ENCODE measurements around the gene AGAP1.

The AGAP1 gene

DNA sequence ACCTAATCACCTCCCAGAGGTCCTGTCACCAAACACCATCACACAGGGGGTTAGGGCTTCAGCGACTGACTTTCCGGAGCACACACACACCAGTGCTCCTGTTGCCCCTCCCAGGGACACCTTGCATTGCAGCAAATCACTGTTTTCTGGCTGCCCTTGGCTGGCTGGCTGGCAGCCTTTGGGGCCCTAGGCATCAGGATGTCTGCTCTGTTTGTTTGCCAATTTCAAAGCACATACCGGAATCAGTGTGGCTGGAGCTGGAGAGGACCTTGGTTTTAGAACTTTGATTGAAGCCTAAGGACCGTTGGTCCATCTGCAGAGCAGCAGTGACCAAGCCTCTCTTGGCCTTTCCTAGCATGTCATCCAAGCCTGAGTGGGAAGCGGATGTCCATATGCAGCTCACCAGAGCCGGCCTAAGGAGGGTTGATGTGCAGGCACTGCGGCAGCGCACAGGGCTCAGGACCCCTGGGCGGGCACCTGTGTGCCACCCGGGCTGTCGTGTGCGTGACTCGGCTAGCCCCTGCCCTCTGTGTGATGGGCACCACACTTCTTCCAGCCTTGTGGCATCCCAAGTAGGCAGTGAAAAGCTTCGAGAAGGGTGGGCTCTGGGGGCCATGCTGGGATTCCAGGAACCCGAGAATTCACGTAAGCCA is 612.2 kb downstream of the AGAP1 start:
- DNase-seq (ENCODE audit: low read depth) = no peak

GRCh38 chr2:236106761-236107160 is 612.9 kb downstream of the AGAP1 start:
- DNase-seq (ENCODE audit: low read depth) = no peak

- DNase-seq (ENCODE audit: low read depth) = no peak
Observed at GRCh38 chr2:236107536-236107935, 613.7 kb downstream of the AGAP1 start.

DNA sequence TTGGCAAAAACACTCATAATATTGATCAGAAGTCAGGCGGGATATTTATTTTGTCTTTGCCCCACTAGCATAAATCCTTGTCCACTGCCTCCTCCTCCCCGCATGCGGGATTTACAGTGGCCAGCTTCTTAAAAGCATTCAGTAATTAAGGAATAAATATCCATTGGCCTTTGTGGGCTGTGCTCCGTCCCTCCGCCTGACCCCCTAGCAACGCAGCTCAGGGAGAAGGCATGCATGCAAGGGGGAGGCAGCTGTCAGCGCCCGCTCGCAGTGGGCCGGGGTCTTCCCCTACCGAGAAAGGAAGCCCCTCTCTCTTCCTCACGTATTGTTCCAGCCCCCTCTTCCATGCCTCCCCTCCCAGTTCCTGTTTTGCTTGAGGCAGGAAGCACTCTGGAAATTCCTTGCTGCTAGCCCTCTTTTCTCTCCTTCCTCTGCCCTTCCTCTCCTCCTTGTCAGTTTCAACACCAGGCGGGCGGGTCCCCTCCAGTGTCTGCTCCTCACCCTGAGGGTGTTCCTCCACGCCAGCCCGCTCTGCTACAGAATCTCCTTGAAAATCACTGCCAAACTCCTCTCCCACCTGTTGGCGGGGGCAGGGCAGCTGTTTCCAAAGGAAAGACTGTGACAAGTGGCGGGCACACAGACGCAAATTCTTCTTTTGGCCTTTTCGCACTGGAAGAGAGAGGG is 614.2 kb downstream of the AGAP1 start:
- DNase-seq (ENCODE audit: low read depth) = no peak

DNA sequence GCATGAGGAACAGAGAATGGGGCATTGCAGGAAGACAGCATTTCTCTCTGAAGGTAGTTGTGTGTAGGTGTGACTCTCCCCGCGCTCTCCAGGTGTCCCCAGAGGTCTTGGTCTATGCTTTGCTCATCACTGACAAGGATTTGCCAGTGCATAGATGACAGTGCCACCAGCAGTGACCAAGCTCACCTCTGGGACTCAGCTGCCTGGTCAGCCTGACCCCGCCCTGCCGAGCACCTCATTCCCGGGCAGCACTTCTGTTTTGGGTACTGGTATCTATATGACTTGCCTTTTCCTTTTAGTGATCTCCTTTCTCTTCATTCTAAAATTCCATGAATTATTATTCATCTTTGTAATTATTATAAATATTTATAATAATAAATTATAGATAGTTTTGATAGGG is 615.2 kb downstream of the AGAP1 start:
- no peak for DNase-seq (ENCODE audit: low read depth)

DNA sequence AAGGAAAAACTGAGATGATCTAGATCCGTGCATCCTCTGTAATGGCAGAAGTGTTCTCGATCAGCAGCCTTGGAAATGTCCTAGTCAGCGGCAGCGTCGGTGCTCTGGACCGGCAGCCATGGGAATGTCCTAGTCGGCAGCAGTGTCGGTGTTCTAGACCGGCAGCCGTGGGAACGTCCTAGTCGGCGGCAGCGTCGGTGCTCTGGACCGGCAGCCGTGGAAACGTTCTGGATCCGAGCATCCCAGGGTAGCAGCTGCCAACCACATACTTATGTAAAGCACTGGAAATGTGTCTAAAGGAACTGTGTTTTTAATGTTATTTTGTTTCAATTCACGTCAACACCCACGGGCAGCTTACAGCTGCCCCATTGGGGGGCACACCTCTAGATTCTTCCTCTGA is 615.6 kb downstream of the AGAP1 start:
- DNase-seq (ENCODE audit: low read depth) = no peak

- no peak for DNase-seq (ENCODE audit: low read depth)
Observed at GRCh38 chr2:236112466-236112865, 618.6 kb downstream of the AGAP1 start.

DNA sequence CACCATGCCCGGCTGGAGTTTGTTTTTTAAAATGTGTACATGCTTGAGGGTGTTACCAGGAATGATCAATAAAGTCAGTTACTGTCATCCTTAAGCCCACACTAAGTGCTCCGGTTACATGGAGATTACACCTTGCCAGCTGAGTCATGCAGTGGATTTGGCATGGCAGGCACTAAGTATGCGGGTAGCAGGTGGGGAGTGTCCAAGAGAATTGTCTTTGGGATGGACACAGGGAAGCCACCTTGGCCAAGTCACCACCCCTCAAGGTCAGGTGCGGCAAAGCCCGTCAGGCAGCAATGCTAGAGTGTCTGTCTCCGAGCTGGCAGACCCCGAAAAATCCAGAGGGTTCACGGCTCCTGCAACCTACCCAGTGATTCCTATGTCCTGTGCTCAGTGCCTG is 619.6 kb downstream of the AGAP1 start:
- DNase-seq (ENCODE audit: low read depth) = no peak

GRCh38 chr2:236113948-236114347 is 620.1 kb downstream of the AGAP1 start:
- DNase-seq (ENCODE audit: low read depth) = no peak

DNA sequence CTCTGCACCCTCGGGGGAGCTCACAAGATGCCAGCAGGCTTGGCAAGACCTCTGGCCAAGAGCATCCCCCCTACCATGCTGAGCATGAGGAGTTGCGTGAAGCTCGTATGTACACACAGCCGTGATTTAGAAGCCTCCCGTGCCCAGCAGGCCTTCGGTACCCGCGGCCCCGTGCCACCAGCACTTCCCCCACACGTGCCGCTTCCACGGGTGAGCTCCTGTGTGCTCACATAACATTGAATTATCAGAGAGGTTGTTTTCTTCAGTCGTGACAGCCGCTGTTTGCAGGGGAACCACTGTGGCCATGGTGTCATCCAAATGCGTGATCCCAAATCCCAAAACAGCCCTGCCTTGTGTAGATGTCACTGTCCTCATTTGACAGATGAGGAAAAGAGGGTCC is 621.1 kb downstream of the AGAP1 start:
- DNase-seq (ENCODE audit: low read depth) = no peak

DNA sequence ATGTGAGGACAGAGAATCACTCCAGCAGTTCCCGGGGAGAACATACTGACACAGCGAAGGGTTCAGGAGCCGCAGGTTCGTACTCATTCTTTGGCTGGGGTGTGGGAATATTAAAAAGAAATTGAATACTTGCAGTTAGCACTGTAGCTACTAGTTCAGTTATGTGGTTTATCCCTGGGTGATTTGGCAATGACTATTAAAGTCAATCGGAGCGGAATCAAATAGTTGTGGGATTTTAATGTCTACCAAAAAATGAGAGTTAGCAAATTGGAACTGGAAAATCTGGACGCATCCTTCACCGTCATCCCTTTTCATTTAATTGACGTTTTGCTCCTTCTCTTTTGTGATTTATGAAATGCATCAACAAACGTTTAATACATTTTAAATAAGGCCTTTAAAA is 623.6 kb downstream of the AGAP1 start:
- no peak for DNase-seq (ENCODE audit: low read depth)

GRCh38 chr2:236117861-236118269 is 624.0 kb downstream of the AGAP1 start:
- no peak for DNase-seq (ENCODE audit: low read depth)

GRCh38 chr2:236119003-236119402 is 625.2 kb downstream of the AGAP1 start:
- DNase-seq (ENCODE audit: low read depth) = no peak

DNA sequence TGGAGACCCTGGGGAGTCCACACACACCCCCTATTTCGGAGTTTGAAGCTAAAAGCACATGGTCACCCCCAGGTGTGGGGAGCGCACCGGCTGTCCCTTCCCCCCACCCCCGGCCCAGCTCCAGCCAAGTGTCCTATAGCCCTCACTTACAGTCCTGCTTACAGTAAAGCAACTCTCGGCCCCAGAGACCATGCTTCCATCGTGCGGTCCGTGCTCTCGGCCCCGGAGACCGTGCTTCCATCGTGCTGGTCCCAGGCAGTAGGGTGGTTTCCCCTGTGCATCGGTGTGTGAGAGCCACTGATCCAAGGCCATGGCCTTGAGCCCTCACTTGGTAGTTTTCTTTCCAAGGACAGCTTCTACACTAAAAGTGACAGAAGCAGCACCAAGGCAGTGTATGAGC is 625.6 kb downstream of the AGAP1 start:
- no peak for DNase-seq (ENCODE audit: low read depth)

DNA sequence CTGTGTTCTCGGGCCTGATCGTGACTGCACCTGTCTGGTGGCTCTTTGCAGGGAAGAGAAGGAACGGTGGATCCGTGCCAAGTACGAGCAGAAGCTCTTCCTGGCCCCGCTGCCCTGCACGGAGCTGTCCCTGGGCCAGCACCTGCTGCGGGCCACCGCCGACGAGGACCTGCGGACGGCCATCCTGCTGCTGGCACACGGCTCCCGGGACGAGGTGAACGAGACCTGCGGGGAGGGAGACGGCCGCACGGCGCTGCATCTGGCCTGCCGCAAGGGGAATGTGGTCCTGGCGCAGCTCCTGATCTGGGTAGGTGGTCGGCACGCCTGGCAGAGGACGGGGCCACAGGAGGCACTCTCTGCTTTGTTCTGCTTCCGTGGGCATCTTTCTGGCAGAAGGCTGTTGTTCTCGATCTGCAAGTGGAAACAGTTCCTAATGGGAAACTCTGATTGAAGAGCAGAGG is 626.3 kb downstream of the AGAP1 start:
- DNase-seq (ENCODE audit: low read depth) = no peak

DNA sequence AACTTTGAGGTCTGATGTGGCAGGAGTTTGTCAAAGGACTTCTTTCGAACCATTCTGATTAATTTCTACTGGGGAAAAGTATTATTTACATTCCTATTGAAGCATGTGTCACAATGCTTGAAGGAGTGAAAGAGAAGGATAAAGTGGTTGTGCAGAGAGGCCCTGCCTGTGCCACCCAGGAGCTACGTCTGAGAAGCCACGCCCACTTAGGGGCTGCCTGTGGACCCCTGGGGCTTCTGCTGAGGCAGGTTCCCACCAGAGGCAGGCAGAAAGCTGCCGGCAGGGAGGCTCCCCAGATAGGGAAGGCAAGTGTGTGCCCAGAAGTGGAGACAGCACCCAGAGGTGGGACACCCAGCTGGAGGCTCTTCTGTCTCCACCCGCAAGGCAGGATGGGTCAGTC is 627.0 kb downstream of the AGAP1 start:
- no peak for DNase-seq (ENCODE audit: low read depth)

GRCh38 chr2:236121546-236121945 is 627.7 kb downstream of the AGAP1 start:
- no peak for DNase-seq (ENCODE audit: low read depth)

DNA sequence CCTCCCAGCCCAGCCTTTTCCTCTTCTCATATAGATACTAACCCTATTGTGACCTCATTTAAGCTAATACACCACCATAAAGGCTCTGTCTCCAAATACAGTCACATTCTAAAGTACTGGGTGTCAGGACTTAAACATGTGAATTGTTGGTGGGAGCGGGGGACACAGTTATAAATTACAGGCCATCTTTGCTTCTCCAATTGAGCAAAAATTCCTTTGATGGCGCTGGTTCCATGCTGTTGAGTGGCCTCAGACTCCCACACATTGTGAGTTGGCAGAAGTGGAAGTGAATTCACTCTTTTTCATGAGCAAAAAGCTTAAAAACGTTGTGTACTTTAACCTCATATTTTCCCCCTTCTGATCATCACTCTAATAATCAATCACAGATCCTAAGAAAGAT is 628.4 kb downstream of the AGAP1 start:
- no peak for DNase-seq (ENCODE audit: low read depth)

GRCh38 chr2:236123716-236124115 is 629.9 kb downstream of the AGAP1 start:
- no peak for DNase-seq (ENCODE audit: low read depth)

- DNase-seq (ENCODE audit: low read depth) = no peak
Observed at GRCh38 chr2:236124182-236124893, 630.5 kb downstream of the AGAP1 start.

DNA sequence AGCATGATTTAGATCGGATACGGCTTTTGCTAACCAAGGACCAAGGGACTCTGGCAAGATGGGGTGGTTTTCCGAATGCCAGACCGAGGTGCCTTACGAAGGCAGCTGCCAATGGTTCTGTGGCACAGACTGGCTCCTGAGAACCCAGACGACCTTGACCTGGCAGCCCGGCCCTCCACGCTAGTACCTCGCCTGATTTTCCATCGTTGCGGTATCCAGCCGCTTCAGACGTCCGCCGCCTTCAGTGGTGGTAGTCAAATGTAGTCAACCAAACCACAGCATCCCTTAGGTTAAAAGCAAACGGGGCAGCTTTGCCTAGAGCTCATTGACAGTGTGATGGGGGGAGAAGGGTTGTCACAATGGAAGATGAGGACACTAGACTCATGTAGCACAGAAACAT is 631.7 kb downstream of the AGAP1 start:
- no peak for DNase-seq (ENCODE audit: low read depth)

DNA sequence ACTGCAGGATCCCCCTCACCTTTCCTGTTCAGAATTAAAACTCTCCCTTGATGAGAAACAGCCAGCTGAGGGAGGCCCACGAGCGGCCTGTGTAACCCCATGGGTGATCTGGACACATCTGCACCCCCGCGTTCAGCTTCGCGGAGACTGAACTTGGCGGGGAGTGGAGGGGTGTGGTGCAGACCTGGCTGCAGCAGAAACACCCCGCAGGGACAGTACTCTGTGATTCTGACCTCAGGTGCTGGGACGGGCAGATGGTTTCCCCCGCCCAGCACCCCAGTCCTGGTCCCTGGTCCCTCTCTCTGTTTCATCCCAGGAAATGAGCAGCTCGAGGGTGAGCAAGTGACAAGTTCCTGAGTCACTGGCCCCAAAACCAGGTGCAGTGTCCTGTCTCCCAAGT is 633.2 kb downstream of the AGAP1 start:
- no peak for DNase-seq (ENCODE audit: low read depth)

GRCh38 chr2:236128321-236128720 is 634.5 kb downstream of the AGAP1 start:
- DNase-seq (ENCODE audit: low read depth) = no peak

Data from stromal cell of bone marrow (primary cell).